RCC 7860 (cell line): ENCODE measurements around the gene PITPNM1.
"Not testable (repeated sequence)": the region's sequence is repeated elsewhere in the genome, so short reads cannot be mapped to it uniquely, and the experiment has no call there.

Experiments used
- DNase-seq: peaks from one replicate; pipeline ENCODE4 v3.0.0-alpha.2; 2015; ENCODE audit warnings: low spot score
- FAIRE-seq: peaks from 2 replicates; lab custom pipeline; 2012; peaks lifted over from hg19 to GRCh38; lab: Jason Lieb, UNC

PITPNM1 gene

DNA sequence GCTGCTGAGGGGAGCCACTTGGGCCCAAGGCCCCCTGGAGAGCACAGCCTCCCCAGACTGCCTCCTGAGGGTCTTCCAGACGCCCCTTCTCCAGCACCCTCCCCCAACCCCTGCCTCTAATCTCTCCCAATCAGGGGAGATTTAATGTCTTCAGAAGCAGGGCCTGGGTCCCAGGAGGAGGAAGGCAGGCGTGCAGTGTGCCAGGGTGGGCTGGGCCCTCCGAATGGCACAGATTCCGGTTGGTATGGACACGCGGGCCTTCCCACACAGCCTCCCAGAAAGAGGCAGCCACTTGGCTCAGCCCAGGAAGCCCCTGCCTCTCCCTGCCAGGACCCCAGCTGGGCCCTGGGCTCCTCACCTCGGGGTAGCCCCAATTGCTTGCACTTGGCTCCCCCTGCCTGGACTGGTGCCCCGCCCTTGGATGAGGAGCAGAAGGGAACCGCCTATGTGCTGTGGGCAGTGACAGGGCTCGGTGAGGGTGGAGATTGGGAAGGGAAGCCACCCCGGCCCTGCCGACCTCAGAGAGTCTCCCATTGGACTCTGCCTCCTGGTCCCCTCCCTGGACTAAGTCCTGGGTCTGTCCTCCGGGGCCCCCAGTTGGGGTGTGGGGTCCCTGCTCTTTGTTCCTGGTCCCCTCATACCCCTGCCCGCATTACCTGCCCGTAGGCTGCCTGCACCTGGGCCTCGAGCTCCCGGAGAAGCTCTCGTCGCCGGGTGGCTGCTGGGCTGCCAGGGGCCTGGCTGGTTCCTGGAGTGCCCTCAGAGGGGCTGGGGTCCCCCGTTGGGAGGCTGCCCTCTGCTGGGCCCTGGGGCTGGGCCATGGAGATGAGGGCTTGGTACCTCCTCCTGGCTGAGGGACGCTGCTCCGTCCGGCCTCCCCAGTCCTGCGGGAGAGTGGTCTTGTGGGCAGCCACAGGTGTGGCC, 18.7 kb upstream of the PITPNM1 start:
- FAIRE-seq, result no peak
- DNase-seq, result no peak

DNA sequence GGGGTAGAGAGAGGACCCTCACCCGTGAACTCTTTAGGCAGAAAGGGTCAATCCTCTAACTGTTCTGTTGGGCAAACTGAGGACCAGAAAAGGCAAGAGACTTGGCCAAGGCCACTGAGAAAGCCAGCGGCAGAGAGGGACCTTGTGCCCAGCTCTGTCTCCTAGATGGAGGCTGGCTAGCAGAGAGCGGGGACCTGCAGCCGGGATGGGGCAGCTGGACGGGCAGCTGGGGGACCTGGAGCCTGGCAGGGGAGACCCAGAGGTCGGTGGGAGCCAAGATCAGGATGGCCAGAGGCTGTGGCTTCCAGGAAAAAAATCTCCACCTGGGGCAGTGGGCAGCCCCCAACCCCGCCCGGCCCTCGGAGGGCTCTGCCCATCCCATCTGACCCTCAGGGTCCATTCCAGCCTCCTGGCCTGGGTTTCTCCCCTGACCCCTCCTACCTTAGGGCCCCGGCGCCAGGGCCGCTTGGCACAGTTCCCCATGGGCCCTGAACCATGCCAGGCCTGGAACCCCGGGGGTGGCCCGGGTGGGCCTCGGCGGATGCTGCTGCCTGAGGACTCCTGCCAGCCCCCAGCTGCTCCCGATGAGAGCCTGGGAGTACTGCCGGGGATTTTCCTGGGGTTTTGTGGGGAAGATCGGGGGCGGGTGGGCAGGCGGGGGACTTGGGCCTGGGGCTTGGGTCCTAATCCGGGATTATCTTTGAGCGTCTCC, 17.8 kb upstream of the PITPNM1 start, which contains the start of gene CABP2:
Gene CABP2, minus strand, starts transcription at position 603 of the 712 bp plus-strand sequence. Its CDS starts 120 bp downstream, at position 483.
- FAIRE-seq, result no peak
- DNase-seq, result no peak

GRCh38 chr11:67522338-67522737, 17.2 kb upstream of the PITPNM1 start:
- DNase-seq, result no peak
- FAIRE-seq, result no peak

- DNase-seq (no peak), FAIRE-seq (no peak)
Measured at GRCh38 chr11:67521924-67522323, 16.8 kb upstream of the PITPNM1 start.

DNA sequence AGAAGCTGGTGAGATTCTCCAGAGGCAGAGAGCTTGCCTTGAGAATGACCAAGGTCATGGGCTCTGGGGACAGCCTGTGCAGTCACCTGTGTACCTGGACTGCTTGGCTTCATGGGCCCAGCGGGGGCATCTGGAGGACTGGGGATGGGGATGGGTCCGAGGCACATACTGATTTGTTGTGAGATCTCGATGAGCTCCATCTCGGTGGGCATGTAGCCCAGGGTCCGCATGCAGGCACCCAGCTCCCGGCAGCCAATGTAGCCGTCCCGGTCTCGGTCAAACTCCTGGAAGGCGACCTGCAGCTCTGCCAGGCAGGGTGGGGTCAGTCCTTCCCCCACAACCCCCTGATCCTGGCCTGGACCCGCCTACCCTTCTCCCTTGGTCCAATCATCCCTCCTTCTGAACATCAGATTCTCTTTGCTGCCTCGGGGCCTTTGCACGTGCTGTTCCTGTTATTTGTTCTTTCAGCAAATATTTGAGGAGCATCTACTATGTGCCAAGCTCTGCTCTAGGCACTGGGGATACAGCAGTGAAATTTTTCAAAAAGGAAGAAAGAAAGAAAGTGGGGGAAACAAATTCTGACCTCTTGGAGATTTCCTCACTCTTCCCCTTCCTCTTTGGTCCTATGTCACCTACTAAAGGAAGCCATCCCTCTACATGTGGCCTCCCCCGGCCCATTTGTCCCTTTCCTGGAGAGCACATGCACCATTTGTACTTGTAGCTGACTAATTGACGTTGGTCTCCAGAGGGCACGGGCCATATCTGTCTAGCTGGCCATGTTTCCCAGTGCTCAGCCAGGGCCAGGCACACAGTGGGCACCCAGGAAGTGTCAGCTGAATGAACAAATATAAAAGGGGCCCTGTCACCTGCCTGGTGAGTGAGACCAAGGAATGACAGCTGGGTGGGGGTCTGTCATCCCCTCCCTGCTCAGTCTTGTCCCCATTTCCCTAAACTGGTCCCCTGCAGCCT, 16.0 kb upstream of the PITPNM1 start:
- no peak for FAIRE-seq
- DNase-seq, result no peak

GRCh38 chr11:67519726-67520125, 14.6 kb upstream of the PITPNM1 start:
- no peak for FAIRE-seq
- DNase-seq, result no peak

DNA sequence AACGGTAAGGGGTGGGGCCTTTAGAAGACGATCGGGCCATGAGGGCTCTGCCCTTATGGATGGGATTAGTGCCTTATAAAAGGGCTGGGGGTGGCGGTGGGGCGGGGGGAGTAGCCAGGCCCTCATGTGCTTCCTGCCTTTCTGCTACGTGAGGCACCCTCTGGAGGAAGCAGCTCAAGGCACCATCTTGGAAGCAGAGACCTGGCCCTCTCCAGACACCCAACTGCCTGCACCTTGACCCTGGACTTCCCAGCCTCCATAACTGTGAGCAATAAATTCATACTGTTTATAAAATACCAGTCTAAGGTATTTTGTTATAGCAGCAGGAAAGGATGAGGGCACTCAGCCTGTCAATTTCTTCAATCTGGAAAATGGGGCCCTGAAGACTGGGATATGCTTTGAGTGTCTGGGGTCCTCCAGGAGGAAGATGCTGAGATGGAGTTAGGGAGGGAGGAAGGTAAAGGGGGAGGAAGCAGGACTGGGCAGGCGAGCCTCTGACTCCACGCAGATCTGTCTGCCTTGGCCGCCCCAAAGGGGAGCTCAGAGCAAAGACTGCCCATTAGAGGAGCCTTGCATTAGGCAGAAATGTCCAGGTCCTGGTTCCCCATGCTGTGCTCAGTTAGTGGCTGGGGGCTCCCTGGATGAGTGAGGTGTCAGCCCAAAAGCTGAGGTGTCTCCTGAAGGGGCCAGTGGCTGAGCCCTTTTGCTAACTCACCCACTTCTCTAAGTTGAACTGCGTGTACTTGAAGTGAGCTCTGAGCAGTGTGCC, 12.8 kb upstream of the PITPNM1 start:
- no peak for FAIRE-seq
- no peak for DNase-seq

DNA sequence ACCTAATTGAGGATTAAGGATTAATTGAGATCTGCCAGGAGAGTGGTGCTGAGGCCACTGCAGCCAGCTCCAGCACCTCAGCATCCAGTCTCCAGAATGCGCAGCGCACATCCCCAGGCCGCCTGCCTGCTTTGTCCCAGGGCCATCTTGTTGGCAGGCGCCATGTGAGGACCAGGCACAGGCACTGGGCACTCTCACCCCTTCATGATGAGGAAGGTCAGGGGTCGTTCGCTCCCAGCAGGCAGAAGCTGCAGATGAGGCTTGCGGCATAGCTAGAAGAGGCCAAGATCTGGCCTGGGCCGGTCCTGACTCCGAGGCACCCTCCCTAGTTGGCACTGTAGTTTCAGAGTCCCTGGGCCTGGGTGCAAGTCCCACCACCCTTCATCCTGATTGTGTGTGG, 11.6 kb upstream of the PITPNM1 start:
- FAIRE-seq (no peak), DNase-seq (no peak)

DNA sequence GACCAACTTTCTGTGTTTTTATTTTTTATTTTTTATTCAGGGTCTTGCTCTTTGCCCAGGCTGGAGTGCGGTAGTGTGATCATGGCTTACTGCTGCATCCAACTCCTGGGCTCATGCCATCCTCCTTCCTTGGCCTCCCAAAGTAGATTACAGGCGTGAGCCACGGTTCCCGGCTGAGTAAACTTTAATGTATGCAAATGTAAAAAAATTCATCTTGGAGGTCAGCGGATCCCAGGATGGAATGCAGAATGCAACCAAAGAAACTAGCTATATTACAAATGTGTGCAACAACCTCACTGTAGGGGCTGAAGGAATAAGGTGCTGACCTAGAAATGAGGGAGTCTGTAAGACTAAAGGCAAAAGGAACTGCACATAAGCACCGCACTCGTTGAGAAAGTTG, 9.0 kb upstream of the PITPNM1 start:
- DNase-seq, result no peak
- no peak for FAIRE-seq

- FAIRE-seq, result not testable (repeated sequence)
Measured at GRCh38 chr11:67511558-67511957, 6.4 kb upstream of the PITPNM1 start.

GRCh38 chr11:67510023-67510345, 4.8 kb upstream of the PITPNM1 start:
- FAIRE-seq (no peak), DNase-seq (peak; percentile 20)

More at GRCh38 chr11:67511558-67511957, 6.4 kb upstream of the PITPNM1 start:
- DNase-seq, result not testable (repeated sequence)

- DNase-seq, result peak; percentile 89
- no peak for FAIRE-seq
Measured at GRCh38 chr11:67508486-67509121, 3.4 kb upstream of the PITPNM1 start.

- peak; percentile 73 for FAIRE-seq
Measured at GRCh38 chr11:67507864-67508485, 2.8 kb upstream of the PITPNM1 start, which contains the start of gene CDK2AP2. CDK2AP2 (minus strand) TSS chr11:67508162; CDS start chr11:67508082, 80 bp downstream.

GRCh38 chr11:67507242-67507863, 2.2 kb upstream of the PITPNM1 start:
- FAIRE-seq, result no peak
- peak; percentile 73 for DNase-seq

More at GRCh38 chr11:67507864-67508485, 2.8 kb upstream of the PITPNM1 start, which contains the start of gene CDK2AP2:
- peak; percentile 97 for DNase-seq

DNA sequence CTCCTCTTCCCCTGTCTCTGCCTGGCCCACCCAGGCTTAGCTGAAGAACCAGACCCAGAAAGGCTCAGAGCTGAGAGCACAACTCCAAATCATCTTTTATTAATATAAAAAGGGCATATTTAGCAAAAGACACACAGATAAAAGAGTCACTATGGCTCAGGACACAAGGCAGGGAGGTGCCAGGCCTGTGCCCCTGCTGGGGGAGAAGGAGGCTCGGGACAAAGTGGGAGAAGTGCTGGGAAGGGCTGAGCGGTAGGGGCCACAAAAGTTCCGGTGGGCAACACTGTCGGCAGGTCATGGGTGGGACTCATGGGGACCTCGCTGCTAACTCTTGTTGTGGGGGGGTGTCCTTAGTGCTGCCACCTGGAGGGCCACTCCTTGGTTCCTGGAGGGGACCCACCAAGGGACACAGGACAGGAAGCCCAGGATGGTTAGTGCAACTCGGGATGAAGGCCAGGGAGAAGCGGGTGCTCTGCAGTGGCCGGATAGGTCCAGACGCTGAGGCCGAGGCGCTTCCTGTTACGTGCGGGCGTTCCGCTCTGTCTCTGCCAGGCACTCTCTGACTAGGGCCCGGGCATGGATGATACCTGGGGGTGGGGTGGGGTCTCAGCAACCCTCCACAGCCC, 1.4 kb upstream of the PITPNM1 start:
- FAIRE-seq, result no peak

GRCh38 chr11:67505605-67506396, 638 bp upstream of the PITPNM1 start:
- FAIRE-seq (peak; percentile 79), DNase-seq (peak; percentile 96)

More for the DNA sequence above, 1.4 kb upstream of the PITPNM1 start:
- no peak for DNase-seq
